Dedifferentiated amniotic fluid mesenchymal stem cell (primary cell): Measurements from ENCODE around the gene VEGFA.

Experiments
- DNase-seq: peaks from one replicate; pipeline ENCODE4 v3.0.0-alpha.2; 2016; ENCODE audit errors: extremely low spot score

Gene VEGFA

GRCh38 chr6:43738877-43739641 is 31.0 kb upstream of the VEGFA start:
- no peak for DNase-seq

GRCh38 chr6:43739642-43740091 is 30.3 kb upstream of the VEGFA start:
- no peak for DNase-seq

- DNase-seq: no peak
Observed at GRCh38 chr6:43740321-43740960, 29.6 kb upstream of the VEGFA start.

GRCh38 chr6:43740961-43741764 is 28.8 kb upstream of the VEGFA start:
- DNase-seq: no peak

- DNase-seq: no peak
Observed at GRCh38 chr6:43741829-43742228, 28.2 kb upstream of the VEGFA start.

GRCh38 chr6:43742285-43742684 is 27.7 kb upstream of the VEGFA start:
- DNase-seq: no peak

- DNase-seq: no peak
Observed at GRCh38 chr6:43742931-43743632, 26.9 kb upstream of the VEGFA start.

- no peak for DNase-seq
Observed at GRCh38 chr6:43743682-43744381, 26.2 kb upstream of the VEGFA start.

- no peak for DNase-seq
Observed at GRCh38 chr6:43744491-43744890, 25.5 kb upstream of the VEGFA start.

GRCh38 chr6:43744931-43745727 is 24.9 kb upstream of the VEGFA start:
- DNase-seq: no peak

GRCh38 chr6:43746071-43746470 is 23.9 kb upstream of the VEGFA start:
- DNase-seq: no peak

GRCh38 chr6:43746613-43747102 is 23.4 kb upstream of the VEGFA start:
- no peak for DNase-seq

GRCh38 chr6:43747784-43748183 is 22.2 kb upstream of the VEGFA start:
- DNase-seq: no peak

GRCh38 chr6:43748765-43749164 is 21.2 kb upstream of the VEGFA start:
- no peak for DNase-seq

GRCh38 chr6:43749461-43749860 is 20.6 kb upstream of the VEGFA start:
- no peak for DNase-seq

GRCh38 chr6:43750622-43751021 is 19.4 kb upstream of the VEGFA start:
- DNase-seq: no peak

GRCh38 chr6:43753570-43754183 is 16.3 kb upstream of the VEGFA start:
- DNase-seq: no peak

- DNase-seq: no peak
Observed at GRCh38 chr6:43757966-43758616, 11.9 kb upstream of the VEGFA start.

- no peak for DNase-seq
Observed at GRCh38 chr6:43758617-43759050, 11.4 kb upstream of the VEGFA start.
